NOMO-1 treated with DMSO at 0.1 percent for 48 hours (cell line): ENCODE measurements around the gene AP1G1.
"Not testable (repeated sequence)": the region's sequence is repeated elsewhere in the genome, so short reads cannot be mapped to it uniquely, and the experiment has no call there.

Experiments used
- DNase-seq: peaks from one replicate; lab custom pipeline; 2025; ENCODE audit not compliant: unreplicated experiment; lab: John Stamatoyannopoulos, UW

Gene AP1G1

DNA sequence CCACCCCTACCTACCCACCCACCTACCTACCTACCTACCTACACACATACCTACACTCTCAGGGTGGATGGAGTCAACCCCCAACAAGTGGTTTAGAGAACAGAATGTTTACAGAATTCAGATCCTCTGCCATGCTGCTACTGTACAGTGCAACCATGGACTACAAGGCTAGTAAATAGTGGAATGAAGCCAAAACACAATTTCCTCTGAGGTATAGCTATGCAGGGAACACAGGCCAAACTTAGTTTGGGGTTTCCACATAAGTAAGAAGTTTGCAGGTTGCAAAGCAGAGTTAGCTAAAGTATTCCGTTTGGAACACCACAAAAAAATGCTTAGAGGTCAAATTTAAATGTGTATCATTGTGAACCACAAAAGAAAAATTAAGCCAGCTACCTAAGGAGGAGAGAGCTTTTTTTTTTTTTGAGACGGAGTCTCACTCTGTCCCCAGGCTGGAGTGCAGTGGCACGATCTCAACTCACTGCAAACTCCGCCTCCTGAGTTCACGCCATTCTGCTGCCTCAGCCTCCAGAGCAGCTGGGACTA lies 2.7 kb upstream of the AP1G1 start:
- no peak for DNase-seq

GRCh38 chr16:71810155-71810530 lies 1.5 kb upstream of the AP1G1 start:
- DNase-seq, result not testable (repeated sequence)

- no peak for DNase-seq
These were observed 585 bp downstream of the AP1G1 start for GRCh38 chr16:71807905-71808592.

DNA sequence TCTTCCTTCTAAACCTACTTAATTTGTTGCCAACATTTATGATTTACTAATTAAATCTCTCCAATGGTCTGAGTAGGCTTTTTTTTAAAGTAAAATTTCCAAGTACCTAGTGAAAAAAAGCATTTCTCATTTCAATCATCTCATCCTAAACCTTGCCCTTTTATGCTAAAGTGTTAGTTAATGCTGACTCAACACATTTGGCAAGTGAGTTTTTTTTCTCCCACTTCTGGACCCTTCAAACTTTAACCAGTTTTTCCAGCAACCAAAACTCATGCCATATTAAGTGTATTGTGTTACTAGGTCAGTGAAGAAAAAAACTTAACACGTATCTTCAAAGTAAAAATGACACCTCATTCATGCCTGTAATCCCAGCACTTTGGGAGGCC lies 5.3 kb downstream of the AP1G1 start:
- no peak for DNase-seq

GRCh38 chr16:71796501-71797097 lies 12.0 kb downstream of the AP1G1 start:
- no peak for DNase-seq

DNA sequence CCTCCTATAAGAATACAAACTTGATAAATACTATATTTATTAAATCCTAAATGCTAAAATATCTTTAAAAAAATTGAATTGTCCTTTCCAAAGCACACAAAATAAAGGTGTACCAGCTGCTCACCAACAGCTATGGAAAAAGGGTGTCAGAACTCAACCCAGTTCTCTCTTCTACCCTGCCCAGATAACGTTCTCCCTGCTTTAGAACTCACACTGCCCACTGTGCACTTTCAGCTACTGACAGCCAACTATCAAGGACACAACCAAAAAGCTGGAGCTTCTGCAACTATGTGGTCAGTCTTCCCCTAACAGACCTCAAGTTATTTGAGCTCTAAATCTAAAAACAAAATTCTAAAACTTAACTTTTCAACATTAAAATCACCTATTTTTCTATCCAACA lies 13.7 kb downstream of the AP1G1 start:
- no peak for DNase-seq

GRCh38 chr16:71794018-71794417 lies 14.6 kb downstream of the AP1G1 start:
- DNase-seq, result no peak

DNA sequence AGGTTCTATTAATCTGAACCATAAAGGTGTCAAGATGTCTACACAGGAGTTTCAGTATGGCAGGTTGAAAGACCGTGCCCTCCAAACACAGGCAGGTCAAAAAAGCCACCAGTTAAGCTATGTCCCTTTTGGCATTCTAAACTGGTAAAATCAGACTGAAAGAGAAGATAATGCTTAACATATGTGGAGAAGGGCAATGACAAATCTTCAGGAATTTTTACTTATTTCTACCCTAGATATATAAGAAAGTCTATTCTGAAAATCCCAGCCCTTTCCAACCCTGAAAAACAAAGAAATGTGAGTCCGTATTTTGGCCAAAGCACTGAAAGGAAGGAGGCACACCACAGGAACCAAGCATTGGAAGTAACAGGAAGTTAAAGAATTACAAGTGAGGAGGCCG lies 16.5 kb downstream of the AP1G1 start:
- DNase-seq, result no peak

DNA sequence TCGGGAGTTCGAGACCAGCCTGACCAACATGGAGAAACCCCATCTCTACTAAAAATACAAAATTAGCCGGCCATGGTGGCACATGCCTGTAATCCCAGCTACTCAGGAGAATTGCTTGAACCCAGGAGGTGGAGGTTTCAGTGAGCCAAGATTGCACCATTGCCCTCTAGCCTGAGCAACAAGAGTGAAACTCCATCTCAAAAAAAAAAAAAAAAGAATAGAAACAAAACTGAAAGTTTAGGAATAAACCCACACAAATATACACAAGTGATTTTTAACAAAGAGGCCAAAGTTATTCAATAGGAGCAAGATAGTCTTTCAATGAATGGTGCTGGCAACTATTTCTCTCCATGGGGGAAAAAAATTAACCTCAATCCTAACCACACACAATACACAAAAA lies 18.3 kb downstream of the AP1G1 start:
- DNase-seq, result not testable (repeated sequence)

- no peak for DNase-seq
These were observed 19.5 kb downstream of the AP1G1 start for GRCh38 chr16:71789136-71789535.

GRCh38 chr16:71788578-71788977 lies 20.1 kb downstream of the AP1G1 start:
- no peak for DNase-seq

DNA sequence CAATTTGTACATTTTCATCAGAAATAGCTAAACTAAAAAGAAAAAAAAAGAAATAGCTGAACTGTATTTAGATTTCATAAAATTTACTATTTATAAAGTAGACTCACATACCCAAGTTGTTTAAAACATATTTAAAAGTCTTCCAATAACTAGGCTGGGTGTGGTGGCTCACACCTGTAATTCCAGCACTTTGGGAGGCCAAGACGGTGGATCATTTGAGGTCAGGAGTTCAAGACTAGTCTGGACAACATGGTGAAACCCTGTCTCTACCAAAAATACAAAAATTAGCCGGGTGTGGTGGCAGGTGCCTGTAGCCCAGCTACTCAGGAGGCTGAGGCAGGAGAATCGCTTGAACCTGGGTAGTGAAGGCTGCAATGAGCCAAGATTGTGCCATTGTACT lies 23.5 kb downstream of the AP1G1 start:
- DNase-seq, result not testable (repeated sequence)

DNA sequence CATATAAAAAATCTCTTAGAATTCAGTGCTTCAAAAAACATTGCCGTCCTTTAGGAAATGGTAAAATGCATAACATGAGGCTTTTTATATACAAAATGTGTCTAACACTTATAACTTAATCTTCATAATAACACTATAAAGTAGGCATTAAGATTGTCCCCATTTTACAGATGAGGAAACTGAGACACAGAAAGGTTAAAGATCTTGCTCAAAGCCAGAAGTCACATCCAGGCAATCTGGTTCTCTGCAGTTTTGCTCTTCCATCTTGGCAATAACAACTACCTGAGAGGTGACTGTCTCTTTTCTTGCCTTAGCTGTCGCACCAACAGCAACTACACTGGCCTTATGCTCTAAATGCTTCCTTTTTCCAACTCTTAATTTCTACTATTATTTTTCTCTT lies 24.5 kb downstream of the AP1G1 start:
- no peak for DNase-seq

DNA sequence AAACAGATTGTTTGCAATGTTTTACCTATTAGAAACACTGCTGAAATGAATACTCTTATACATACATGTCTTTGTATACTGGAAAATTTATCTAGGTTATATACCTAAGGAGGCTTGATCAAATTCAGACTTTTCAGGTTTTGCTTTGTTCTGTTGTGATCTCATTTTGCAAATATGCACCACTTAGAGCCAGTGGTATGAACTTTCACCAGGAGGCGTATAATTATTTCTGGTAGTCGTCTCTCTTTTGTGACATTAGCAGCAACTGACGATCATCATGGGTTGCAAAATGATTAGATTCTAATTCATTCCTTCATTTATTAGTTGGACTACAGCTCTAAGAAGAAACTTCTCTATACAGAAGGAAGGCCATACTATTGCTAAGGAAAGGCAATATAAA lies 26.9 kb downstream of the AP1G1 start:
- DNase-seq, result no peak

DNA sequence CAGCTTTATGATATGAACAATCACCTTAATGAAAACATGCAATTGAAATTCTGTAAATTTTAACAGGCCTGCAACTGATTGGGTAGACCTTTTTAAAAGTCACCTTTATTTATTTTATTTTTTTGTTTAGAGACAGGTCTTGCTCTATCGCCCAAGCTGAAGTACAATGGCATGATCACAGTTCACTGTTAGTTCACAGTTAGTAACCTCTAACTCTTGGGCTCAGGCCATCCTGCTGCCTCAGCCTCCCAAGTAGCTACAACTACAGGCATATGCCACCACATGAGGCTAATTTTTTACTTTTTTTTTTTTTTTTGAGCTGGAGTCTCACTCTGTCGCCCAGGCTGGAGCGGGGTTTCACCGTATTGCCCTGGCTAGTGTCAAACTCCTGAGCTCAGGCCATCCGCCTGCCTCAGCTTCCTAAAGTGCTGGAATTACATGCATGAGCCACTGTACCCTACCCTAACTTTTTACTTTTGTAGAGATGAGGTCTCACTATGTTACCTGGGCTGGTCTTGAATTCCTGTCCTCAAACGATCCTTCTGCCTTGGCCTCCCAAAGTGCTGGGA lies 28.0 kb downstream of the AP1G1 start:
- DNase-seq, result no peak

DNA sequence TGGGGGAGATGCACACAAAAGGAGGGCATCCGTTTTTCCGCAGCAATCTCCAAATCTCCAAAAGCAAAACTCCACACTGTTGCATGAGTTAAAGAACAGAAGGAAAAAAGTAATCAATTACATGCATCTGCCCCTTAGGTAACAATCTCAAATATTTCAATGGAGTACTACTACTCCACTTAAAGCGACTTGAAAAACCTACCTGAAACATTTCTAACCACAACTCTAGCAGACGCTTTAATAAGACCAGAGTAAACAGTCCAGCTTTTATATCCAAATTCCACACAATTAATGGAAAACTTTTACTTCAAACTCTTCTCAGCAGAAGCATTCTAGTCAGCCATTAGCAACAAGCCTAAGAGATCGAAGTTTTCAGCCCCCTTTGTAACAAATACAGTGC lies 29.9 kb downstream of the AP1G1 start:
- no peak for DNase-seq

- no peak for DNase-seq
These were observed 31.3 kb downstream of the AP1G1 start for GRCh38 chr16:71777329-71777728.

DNA sequence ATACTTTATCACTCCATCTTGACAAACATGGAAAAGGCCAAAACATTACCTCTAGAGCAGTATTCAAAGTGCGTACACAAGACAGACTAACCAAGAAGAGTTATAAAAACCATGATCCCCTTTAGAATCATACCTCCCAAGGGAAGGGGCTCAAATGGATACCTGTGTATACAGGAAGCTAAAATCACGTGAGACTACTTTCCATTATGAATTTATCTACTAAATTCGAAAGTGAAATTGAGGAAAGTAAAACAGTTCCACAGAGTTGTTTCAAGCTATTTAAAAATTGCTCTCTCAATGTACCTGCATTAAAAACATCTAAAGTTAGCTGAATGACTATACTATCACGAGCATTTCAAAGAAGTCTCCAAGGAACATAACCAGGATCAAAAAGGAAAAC lies 32.7 kb downstream of the AP1G1 start:
- DNase-seq, result no peak

- no peak for DNase-seq
These were observed 37.1 kb downstream of the AP1G1 start for GRCh38 chr16:71771571-71771970.

- no peak for DNase-seq
These were observed 39.4 kb downstream of the AP1G1 start for GRCh38 chr16:71769222-71769621.

DNA sequence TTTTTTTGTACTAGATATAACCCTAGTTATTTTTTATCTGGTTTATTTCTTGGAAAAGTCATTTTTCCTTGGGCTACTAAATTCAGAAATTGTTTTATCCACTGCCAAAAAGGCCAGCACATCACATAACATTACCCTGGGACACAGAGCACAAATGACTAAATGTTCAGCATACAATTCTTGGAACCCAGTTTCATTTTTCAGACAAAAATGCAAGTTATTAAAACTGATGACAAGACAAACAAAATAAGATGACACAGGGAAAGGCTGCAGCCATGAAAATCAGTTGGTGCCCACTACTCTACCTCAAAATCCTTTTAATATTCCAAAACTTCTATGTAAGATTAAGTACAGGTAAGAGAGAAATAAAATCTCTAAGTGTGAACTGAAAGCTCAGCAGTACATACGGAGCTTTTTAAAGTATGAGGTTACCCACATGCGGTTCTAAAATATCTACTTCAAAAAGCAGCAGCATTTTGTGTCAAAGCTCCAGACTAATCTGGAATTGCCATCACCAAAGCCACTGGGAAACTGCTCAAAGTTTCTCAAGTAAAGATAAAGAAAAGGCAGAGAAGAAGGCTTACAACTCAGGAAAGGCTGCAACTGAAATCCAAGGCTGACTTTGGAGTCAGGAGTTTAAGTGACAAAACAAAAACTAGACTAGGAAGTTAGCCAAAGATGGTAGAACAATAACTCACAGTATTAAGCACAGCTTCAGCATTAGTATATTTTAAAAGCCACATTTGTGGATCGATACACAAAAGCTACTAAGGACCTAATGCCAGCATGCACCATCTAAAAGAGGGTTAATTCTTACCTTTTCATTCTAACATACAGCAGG lies 41.4 kb downstream of the AP1G1 start:
- DNase-seq, result no peak

DNA sequence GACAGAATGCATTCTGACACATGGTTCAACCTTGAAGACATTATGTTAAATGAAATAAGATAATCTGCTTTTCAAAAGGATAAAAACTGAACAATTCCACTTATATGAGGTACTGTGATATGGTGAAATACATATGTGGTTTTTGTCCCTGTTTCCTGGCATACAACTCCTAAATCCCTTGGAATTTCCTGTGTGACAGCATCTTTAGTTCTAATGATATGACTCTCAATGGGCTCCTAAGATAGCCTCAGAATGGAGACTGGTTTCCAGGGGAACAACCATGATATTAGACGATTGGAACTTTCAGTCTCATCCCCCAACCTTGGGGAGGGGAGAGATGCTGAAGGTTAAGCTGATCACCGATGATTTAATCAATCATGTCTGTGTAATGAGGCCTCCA lies 46.4 kb downstream of the AP1G1 start:
- DNase-seq, result no peak
